GM19238 (cell line): ENCODE measurements around the gene LITAF.

Experiments used
- DNase-seq: peaks from one replicate; pipeline ENCODE4 v3.0.0; 2011; ENCODE audit warnings: low spot score; ENCODE audit not compliant: insufficient read length

Gene LITAF

DNA sequence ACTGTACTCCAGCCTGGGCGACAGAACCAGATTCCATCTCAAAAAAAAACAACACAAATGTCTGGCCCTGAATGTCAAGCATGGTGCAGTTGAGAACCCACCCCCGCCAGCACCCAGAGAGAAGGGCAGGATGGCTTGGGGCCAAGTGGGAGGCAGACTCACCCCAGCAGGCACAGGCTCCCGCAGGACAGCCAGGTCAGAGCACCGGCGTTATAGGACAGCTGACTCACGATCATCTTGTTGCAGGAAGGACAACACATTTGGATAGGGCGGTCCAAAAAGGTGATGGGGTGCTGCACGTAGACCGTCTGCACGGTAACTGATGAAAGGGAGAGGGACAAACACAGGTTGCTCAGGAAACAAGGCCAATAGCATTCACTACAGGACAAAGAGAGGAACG lies 33.3 kb downstream of the LITAF start:
- no peak for DNase-seq

DNA sequence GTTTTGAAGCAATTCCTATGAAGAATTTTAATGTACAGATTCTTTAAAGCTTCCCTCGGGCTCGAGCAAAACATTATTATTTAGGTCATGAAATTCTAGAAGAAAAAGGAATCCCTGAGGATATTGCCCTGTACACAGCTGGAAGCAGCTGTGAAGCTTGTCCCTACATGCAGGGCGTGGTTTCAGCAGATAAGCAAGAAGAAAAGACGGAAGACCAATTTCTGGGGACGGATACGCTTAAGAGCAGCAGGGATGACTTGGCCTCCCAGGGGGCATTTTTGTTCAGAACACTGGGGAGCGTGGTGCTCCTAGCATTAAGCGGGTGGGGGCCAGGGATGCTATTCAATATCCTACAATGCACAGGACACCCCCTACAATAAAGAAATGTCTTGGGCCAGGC lies 34.3 kb downstream of the LITAF start:
- no peak for DNase-seq

DNA sequence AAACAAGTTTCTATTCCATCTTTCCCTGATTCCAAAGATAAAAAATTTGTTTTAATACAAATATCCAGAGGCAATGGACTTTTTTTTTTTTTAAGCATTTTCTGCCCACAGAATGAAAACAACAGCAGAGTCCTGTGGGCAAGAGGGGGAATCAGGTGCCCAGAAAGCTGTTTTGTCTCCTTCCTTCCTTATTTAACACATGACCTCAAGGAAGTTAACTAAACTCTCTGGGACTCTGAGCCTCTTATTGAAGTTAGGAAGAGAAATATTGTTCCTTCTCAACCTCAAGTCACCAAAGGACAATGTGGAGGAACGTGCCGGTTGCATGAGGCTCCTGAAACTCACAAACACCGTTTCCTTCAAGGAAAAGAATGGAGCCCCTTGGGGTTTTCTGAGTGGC lies 34.9 kb downstream of the LITAF start:
- no peak for DNase-seq

DNA sequence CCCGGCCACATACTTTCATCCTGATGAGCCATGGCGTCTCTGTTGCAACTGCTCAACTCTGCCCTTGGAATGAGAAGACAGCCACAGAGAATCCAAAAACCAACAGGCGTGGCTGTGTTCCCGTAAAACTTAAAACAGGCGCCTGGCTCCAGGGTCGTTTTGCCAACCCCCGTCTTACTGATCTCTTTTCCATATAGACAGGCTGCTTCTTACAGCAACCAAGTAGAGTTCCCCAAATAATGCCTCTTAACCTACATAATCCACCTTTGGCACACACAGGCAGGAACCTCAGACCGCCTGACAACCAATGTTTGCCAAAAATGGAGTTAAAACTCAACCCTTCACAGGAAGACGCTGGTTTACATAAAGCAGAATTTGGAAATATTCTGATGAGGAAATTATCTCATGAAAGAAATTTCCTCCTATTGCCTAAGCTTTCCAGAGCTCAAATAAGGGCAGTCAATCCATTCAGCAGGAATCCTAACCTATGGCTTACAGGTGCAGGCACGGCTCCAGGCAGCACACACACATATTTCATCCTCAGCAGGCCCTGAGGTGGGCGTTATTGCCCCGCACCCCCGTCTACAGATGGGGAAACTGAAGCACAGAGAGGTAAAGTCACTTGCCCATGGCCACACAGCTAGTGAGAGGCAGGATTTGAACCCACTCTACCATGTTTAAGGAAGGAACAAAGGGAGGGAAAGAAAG lies 35.8 kb downstream of the LITAF start:
- DNase-seq, result no peak

DNA sequence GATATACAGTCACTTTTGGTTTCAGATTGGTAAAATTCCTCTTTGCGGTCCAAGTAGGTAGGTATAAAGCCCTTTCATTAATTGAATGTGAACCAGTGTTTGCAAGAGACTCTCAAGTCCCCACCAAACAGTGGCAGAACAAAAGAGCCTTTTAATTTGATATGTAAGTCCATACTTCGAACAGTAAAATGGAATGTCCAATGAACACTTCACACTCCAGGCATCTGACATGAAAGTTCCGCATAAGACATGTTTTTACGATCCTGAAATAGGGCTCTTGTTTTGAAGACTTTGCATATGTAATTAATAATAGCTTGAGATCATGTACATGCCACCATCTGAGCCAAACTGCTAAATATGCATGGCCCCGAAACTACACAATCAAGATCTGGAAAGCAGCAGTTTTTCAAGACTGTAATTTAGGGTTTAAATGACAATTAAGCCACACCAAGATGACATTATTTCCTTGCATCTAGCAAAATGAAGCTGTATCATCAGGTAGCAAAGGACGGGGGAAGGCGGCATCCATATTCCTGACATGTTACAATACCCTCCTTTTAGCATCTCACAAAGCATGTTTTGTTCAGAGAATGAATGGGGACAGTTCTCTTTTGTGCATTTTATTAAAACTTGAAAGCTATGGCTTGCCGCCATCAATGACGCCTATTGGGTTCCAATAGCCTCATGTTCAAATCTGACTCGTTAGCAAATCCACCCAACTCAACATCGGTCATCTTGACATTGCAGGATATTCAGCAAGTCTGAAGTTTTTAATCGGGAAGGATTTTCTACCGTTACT lies 39.4 kb downstream of the LITAF start:
- no peak for DNase-seq

DNA sequence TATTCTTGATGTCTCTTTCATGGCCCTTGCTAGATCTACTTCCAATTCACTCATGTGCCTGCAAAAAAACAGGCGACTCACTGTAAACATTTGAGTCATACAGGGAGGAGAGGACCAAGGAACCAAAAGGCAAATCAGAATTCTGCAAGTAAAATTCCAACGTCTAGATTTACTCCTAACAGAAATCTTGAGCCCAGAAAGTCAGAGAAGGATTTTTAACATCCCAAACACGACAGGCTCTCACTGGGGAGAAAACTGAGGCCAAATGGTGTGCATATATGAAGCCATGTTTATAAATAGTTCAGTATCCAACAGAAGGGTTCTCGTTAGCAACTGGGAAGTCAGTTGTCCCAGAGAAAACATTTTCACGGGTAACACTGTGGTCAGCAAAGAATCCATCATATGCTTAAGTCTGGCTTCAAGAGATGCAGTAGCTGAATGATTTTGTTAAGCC lies 40.1 kb downstream of the LITAF start:
- no peak for DNase-seq

DNA sequence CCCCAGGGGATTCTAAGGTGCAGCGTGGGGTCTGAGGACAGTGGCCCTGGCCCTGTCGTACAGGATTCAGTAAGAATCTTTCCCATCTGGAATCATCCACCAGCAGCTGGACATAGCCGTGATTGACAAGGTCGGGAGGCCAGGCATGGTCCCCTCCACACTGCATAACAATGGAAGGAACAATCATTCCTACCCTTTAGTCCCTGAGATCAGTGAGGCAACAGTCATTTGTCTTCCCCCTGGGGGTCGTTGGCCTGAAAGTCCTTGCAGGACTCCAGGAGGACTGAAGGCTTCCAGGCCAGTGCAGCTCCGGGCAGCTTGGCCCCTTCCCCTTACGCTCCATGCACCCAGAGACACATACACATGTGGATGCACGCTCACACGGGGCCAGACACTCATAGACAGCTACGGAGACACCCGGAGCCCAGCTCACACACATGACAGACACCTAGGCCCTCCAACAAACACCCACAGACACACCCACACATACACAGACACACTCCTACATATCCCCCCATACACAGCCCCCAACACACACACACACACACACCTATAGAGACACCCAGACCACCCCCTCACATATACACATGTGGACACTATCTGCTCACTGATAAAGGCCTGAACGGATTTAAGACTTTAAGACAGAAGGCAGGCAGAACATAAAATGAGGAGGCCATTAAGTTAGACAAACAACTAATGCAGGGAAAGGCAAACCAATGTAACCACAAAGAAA lies 42.9 kb downstream of the LITAF start:
- no peak for DNase-seq

- DNase-seq, result no peak
Observed at GRCh38 chr16:11542069-11542744, 44.5 kb downstream of the LITAF start.

DNA sequence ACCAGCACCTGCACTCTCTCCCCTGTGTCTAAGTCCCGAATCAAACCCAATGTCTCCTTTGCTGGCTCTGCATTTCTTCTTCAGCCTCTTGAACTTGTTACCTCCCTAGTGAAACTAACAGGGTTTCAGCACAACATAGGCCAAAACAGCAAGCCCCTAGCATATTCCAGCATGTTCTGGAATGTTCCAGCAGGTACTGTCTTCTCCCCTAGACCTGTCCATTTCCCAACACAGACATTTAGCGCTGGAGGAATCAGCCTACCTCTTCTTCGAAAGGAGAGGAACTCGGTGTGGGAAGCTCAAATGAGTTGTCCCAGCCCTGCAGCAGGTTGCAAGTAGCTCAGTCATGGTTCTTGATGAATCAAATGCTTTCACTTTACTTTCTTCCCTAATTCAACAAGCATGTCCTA lies 47.1 kb downstream of the LITAF start:
- DNase-seq, result no peak

DNA sequence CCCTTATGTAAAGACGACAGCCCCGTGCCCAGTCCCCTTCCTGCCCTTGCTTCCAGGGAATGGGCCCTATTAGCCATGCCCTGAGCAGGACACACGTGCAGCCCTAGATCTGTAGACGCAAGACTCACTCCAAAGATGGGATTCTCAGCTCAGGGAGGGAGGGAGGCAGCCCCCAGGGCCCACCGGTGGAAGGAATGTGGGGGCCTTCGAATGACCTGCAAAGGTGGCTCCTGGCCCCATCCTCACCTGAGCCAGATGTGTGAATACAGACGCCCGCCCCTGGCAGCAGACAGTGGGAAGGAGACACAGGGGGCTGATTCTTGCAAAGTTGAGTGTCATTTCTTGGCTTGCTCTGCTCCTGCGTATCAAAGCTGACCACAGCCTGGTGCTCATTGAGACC lies 47.8 kb downstream of the LITAF start:
- no peak for DNase-seq

GRCh38 chr16:11536104-11536866 lies 50.4 kb downstream of the LITAF start:
- DNase-seq, result no peak

GRCh38 chr16:11535494-11535893 lies 51.2 kb downstream of the LITAF start:
- no peak for DNase-seq

GRCh38 chr16:11534262-11534661 lies 52.5 kb downstream of the LITAF start:
- no peak for DNase-seq

- no peak for DNase-seq
Observed at GRCh38 chr16:11533588-11533987, 53.1 kb downstream of the LITAF start.

GRCh38 chr16:11530171-11530940 lies 56.4 kb downstream of the LITAF start:
- DNase-seq, result no peak

- no peak for DNase-seq
Observed at GRCh38 chr16:11529285-11529684, 57.4 kb downstream of the LITAF start.

GRCh38 chr16:11528053-11528452 lies 58.7 kb downstream of the LITAF start:
- DNase-seq, result no peak

GRCh38 chr16:11526655-11527350 lies 59.9 kb downstream of the LITAF start:
- no peak for DNase-seq

DNA sequence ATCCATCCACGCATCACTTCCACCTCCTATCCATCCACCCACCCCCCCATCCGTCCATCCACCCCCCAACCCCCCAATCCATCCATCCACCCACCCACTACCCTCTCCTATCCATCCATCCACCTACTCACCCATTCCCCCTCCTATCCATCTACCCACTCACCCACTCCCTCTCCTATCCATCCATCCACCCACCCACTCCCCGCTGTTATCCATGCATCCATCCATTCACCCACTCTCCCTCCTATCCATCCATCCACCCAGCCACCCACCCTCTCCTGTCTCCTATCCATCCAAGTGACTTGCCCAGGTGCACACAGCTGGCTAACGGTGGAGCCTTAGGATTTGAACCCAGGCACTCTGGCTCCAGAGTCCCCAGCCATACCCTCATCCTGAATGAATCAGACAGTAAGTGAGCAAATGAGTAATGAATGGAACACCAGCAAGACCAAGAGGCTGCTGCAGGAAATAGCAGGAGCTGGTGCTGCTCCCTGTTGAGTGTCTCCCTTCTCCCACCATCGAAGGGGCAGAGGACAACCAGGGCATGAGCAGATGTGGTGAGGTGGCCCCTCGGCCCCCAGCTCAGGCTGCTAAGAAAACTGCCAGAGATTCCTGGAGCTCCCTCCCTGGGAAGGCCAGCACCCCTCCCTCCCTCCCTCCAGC lies 62.5 kb downstream of the LITAF start:
- DNase-seq, result no peak
